Stimulated activated naive CD8-positive, alpha-beta T cell treated with anti-CD3 and anti-CD28 coated beads, Interleukin-15, Interleukin-2, amounts not matched to agents 100 ng/mL and 50 ng/mL, for 24 hours (primary cell): ENCODE data around the gene WDR81.
"Not testable (repeated sequence)": the region's sequence is repeated elsewhere in the genome, so short reads cannot be mapped to it uniquely, and the experiment has no call there.

Experiments
- H3K27ac Mint-ChIP-seq: one replicate; pipeline ENCODE4 v1.8.0; 2021; ENCODE audit warnings: mild to moderate bottlenecking, mixed read lengths
- H3K27me3 Mint-ChIP-seq: one replicate; pipeline ENCODE4 v1.8.0; 2021; ENCODE audit warnings: mixed read lengths
- H3K36me3 Mint-ChIP-seq: one replicate; pipeline ENCODE4 v1.8.0; 2021; ENCODE audit warnings: low read depth, mixed read lengths
- H3K4me1 Mint-ChIP-seq: one replicate; pipeline ENCODE4 v1.8.0; 2021; ENCODE audit warnings: low read depth, mixed read lengths
- H3K4me3 Mint-ChIP-seq: one replicate; pipeline ENCODE4 v1.8.0; 2021; ENCODE audit warnings: mild to moderate bottlenecking, mixed read lengths
- H3K9me3 Mint-ChIP-seq: one replicate; pipeline ENCODE4 v1.8.0; 2021; ENCODE audit warnings: mixed read lengths

Gene WDR81

DNA sequence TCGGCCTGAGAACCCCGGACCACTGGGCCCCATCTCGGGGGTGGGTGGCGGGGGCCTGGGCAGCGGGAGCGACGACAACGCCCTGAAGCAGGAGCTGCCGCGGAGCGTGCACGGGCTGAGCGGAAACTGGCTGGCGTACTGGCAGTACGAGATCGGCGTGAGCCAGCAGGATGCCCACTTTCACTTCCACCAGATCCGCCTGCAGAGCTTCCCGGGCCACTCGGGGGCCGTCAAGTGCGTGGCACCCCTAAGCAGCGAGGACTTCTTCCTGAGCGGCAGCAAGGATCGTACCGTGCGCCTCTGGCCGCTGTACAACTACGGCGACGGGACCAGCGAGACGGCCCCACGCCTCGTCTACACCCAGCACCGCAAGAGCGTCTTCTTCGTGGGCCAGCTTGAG is 9.3 kb downstream of the WDR81 start:
- H3K4me1 Mint-ChIP-seq = peaks cover 14% of the 10 kb centered on the region
- no peak overlapping the region for H3K4me3 Mint-ChIP-seq
- peaks cover 14% of the 10 kb centered on the region for H3K36me3 Mint-ChIP-seq
- H3K9me3 Mint-ChIP-seq = no peaks in the 10 kb centered on the region
- H3K27me3 Mint-ChIP-seq = no peaks in the 10 kb centered on the region
- no peak overlapping the region for H3K27ac Mint-ChIP-seq

DNA sequence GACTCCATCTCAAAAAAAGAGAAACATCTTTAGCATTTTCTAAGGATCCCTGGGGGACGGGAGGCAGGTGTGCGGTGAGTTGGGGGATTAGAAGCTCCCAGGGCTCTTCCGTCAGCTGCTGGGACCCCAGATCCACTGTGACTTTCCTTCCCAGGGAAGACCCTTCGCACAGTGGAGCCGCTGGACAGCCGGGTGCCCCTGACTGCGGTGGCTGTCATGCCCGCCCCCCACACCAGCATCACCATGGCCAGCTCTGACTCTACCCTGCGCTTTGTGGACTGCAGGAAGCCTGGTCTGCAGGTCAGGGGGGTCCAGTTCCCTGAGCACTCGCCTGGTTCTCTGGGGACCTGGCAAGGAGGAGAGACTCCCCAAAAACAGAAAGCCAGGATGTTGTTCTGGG is 10.9 kb downstream of the WDR81 start:
- Mint-ChIP-seq H3K27me3 (no peaks in the 10 kb centered on the region), H3K9me3 (no peaks in the 10 kb centered on the region), H3K36me3 (peaks cover 14% of the 10 kb centered on the region), H3K4me3 (no peak overlapping the region), H3K4me1 (peaks cover 8% of the 10 kb centered on the region), H3K27ac (no peak overlapping the region)

DNA sequence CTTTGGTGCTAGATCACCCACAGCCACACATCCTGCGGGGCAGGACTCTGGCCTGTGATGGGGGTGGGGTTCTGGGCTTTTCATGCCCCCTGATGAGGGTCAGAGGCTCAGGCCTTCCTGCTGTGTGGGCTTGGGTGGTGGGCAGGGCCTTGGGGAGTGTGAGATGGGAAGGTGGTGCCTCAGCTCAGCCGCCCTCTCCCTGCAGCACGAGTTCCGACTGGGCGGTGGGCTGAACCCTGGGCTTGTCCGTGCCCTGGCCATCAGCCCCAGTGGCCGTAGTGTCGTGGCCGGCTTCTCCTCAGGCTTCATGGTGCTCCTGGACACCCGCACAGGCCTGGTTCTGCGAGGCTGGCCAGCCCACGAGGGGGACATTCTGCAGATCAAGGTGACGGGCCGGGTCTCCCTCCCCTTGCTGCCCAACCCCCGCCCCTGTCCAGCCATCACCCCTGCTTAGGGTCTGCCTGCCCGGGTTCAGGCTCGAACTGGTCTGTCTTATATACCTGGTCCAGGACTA is 11.4 kb downstream of the WDR81 start:
- H3K9me3 Mint-ChIP-seq = no peaks in the 10 kb centered on the region
- H3K27me3 Mint-ChIP-seq = no peaks in the 10 kb centered on the region
- H3K4me1 Mint-ChIP-seq = peaks cover 8% of the 10 kb centered on the region
- H3K27ac Mint-ChIP-seq = no peak overlapping the region
- no peak overlapping the region for H3K4me3 Mint-ChIP-seq
- peaks cover 14% of the 10 kb centered on the region for H3K36me3 Mint-ChIP-seq

DNA sequence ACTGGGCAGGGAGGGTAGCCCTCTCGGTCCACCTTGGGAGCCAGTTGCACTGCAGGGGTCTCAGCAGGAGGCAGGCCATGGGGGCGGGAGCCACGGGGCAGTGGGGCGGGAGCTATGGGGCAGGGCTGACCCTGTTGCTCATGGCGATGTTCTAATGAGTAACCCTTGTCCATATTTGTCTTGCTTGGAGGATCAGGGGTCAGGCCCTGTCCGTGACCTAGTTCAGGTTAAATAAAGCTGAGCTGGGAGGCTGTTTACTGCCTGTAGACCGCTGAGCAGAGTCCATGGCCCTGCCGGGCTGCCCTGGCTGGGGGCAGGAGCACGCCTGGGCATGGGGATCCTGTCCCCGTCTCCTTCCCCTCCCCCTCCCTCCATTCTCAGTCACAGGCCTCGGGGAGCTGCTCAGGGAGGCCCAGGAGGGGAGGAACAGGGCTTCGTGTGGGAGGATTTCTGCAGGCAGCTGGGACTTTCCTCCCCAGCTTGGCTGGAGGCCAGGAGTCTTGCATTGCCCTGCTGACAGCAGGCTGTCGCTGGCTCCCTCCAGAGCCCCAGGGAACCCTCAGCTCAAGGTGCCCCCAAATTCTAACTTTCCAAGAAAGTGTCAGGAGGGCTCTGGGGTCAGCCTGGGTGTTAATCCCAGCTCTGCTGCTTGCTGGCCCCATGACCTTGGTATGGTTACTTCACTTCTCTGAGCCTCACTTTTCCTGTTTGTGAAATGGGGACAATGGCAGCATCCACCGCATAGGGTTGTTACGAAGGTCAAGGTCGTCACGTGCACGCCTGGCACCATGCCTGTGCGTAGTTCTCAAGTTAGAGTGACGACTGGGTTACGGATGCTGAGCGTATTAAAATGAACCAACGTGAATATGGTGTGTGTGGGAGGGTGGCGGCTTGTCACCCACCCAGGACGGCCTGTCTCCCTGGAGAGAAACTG is 12.1 kb downstream of the WDR81 start:
- no peak overlapping the region for H3K4me3 Mint-ChIP-seq
- H3K36me3 Mint-ChIP-seq = peaks cover 14% of the 10 kb centered on the region
- H3K4me1 Mint-ChIP-seq = peaks cover 8% of the 10 kb centered on the region
- peak overlapping the region; percentile 68 for H3K27ac Mint-ChIP-seq
- H3K27me3 Mint-ChIP-seq = no peaks in the 10 kb centered on the region
- no peaks in the 10 kb centered on the region for H3K9me3 Mint-ChIP-seq

DNA sequence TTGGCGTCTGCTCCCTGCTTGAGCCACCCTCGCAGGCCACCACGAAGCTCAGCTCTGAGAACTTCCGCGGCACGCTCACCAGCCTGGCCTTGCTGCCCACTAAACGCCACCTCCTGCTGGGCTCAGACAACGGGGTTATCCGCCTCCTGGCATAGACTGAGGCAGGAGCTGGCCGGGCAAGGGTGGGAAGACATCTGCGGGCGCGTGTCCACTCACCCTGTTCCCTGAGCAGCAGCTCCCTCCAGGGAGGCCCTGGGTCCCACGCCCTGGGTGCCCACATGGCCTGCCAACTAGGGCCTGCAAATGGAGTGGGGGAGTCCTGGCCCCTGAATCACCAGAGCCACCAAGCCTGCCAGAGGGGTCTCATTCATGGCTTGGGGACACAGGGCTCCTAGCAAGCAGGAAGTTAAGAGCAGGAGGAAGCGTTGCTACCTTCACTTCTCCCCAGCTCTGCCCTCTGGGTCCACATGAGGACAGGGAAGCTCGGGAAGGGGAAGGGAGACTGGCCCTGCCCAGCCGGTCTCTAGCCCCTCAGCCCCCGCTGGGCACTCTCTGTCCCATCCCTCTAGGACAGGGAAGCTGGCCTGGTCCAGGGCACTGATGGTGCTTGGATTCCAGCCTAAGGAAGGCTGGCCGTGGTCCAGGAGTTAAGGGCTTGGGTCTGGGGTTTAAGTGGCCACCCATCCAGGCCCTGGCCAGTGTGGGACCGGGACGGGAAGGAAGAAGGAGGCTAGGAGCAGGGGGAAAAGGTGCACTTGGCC is 13.2 kb downstream of the WDR81 start:
- no peaks in the 10 kb centered on the region for H3K9me3 Mint-ChIP-seq
- no peaks in the 10 kb centered on the region for H3K27me3 Mint-ChIP-seq
- peaks cover 14% of the 10 kb centered on the region for H3K36me3 Mint-ChIP-seq
- H3K4me1 Mint-ChIP-seq = peaks cover 8% of the 10 kb centered on the region
- no peak overlapping the region for H3K4me3 Mint-ChIP-seq
- H3K27ac Mint-ChIP-seq = no peak overlapping the region

DNA sequence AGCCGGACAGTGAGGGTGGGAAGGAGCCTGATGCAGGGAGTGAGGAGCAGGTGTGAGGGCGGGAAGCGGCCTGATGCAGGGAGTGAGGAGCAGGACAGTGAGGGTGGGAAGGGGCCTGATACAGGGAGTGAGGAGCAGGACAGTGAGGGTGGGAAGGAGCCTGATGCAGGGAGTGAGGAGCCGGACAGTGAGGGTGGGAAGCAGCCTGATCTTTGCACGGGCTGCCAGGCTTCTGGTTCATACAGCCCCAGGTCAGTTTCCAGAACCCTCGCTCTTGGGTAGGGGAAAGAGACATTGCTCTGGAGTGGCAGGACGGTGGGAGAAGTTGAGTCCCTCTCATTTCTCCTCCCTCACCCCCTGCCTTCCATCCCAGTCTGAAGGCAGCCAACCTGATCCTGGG is 17.4 kb downstream of the WDR81 start:
- not testable (repeated sequence) for H3K27ac Mint-ChIP-seq, H3K4me3 Mint-ChIP-seq

DNA sequence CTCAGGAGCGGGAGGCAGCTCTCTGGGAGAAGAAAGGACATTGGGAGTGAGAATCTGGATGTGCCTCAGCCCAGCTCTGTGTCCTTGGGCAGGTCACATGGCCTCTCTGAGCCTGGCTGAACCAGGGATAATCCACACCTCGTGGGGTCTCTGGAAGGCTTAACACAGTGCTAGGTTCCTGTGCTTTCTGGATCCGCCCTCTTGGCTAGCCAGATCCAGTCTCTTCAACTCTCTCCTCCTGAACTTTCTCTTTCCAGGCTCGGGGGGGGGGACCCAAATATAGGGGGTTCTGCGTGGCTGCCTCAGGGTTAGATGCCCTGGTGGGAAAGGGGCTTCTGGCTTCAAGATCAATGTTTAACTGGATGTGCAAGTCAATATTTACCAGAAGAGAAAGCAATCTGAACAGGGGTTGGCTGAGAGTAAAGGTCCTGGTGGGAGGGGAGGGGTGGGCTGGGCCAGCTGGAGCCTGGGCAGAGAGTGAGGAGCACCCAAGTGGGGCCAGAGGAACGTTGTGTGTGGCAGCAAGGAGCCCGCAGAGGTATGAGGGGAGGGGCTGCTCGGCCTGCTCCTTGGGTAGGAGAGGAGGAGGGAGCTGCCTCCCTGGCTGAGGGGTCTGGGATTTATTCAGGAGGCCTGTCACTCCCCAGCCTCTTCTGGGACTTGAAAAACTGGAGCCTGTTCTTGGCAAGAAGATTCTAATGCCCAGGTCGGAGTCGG is 18.0 kb downstream of the WDR81 start, which contains the start of gene SERPINF2:
Gene SERPINF2, plus strand, starts transcription at position 501 of the 717 bp plus-strand sequence. CDS start 2,125 bp downstream, outside the sequence.
- Mint-ChIP-seq H3K4me3 (no peak within 1 kb of the TSS), H3K9me3 (no peaks in the 10 kb centered on the region), H3K4me1 (no peaks in the 10 kb centered on the region), H3K27me3 (no peaks in the 10 kb centered on the region), H3K36me3 (peaks cover 2% of the 10 kb centered on the region), H3K27ac (no peak within 1 kb of the TSS)

More for the DNA sequence above, 17.4 kb downstream of the WDR81 start:
- H3K27me3 Mint-ChIP-seq, H3K4me1 Mint-ChIP-seq, H3K36me3 Mint-ChIP-seq, H3K9me3 Mint-ChIP-seq: not testable (repeated sequence)

DNA sequence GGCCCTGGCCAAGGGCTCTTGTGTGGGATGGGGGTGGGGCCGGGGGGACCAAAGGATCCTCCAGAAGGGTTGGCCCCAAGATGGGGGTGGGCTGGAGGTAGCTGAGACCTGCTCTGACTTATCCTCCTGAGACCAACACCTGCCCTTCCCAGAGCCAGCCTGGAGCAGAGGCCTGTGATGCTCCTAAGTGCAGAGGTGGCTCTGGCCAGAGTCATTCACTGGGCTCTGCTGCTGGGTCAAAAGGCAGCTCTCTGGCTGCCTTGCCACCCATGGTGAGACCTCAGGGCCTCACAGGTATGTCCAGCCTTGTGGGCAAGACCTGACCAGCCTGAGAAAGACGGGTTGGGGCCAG is 18.6 kb downstream of the WDR81 start:
- Mint-ChIP-seq H3K27ac (no peak overlapping the region), H3K4me1 (no peaks in the 10 kb centered on the region), H3K4me3 (no peak overlapping the region), H3K27me3 (no peaks in the 10 kb centered on the region), H3K9me3 (no peaks in the 10 kb centered on the region), H3K36me3 (no peaks in the 10 kb centered on the region)

DNA sequence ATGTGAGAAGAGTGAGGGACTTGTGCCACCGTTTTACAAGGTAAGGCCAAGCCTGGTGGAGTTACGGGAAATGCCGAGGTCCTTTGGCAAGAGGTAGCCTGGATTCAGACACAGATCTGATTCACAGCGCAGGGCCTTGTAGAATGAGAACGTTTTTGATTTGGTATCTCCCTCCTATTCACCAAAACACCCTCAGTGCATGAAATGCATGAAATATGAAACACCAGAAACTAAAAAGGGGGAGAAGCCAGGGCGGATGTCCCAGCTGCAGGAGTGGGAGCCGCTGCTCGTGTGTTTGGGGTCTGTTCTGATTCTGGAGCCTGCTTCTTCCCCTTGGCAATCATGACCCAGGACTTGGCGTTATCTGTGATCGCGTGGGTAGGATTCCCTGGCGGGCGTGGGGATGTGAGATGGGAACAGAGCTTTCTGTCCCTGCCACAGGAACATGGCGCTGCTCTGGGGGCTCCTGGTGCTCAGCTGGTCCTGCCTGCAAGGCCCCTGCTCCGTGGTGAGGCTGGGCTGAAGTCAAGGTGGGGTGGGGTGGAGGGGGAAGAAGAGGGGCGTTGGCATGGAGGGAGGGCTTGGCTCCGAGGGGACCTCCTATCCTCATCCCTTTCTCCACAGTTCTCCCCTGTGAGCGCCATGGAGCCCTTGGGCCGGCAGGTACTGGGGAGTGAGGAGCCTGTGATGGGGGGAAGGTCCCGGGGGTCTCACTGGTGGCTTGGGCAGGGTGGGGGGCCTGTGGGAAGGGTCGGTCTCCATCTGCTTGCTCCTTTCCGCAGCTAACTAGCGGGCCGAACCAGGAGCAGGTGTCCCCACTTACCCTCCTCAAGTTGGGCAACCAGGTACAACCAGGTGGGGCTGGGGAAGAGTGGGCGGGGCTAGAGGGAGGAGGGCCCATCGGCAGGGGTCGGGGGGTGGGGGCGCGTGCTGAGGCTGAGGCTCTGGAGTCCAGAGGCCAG is 20.3 kb downstream of the WDR81 start:
- H3K4me3 Mint-ChIP-seq = no peak overlapping the region
- no peaks in the 10 kb centered on the region for H3K4me1 Mint-ChIP-seq
- no peaks in the 10 kb centered on the region for H3K36me3 Mint-ChIP-seq
- H3K27ac Mint-ChIP-seq = no peak overlapping the region
- H3K27me3 Mint-ChIP-seq = no peaks in the 10 kb centered on the region
- H3K9me3 Mint-ChIP-seq = no peaks in the 10 kb centered on the region

DNA sequence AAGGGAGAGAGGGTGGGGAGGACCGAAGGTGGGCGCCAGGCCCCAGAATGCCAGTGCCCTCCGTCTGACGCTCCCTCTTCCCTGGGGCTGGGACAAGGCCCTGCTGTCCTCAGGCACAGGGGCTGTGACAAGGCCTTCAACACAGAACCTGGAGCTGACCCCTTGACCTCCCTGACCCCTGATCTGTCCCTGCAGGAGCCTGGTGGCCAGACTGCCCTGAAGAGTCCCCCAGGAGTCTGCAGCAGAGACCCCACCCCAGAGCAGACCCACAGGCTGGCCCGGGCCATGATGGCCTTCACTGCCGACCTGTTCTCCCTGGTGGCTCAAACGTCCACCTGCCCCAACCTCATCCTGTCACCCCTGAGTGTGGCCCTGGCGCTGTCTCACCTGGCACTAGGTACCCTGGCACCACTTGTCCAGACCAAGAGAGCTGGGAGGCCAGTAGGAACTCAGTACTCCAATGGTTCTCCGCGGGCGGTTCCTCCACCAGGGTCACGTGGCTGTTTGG is 21.1 kb downstream of the WDR81 start:
- no peak overlapping the region for H3K27ac Mint-ChIP-seq

DNA sequence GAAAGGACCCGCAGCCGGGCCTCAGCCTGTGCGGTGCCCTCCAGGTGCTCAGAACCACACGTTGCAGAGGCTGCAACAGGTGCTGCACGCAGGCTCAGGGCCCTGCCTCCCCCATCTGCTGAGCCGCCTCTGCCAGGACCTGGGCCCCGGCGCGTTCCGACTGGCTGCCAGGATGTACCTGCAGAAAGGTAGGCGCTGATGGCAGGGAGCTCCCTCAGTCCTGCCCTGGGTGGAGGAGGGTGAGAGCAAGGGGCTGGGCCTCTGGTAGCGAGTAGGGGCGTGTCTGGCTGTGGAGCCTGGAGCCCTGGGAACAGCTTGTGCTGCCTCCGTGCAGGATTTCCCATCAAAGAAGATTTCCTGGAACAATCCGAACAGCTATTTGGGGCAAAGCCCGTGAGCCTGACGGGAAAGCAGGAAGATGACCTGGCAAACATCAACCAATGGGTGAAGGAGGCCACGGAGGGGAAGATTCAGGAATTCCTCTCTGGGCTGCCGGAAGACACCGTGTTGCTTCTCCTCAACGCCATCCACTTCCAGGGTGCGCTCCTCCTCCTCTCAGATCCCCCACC is 22.6 kb downstream of the WDR81 start:
- no peaks in the 10 kb centered on the region for H3K4me1 Mint-ChIP-seq
- no peak overlapping the region for H3K27ac Mint-ChIP-seq
- no peaks in the 10 kb centered on the region for H3K27me3 Mint-ChIP-seq
- no peaks in the 10 kb centered on the region for H3K36me3 Mint-ChIP-seq
- H3K9me3 Mint-ChIP-seq = no peaks in the 10 kb centered on the region
- no peak overlapping the region for H3K4me3 Mint-ChIP-seq

More for the DNA sequence above, 21.1 kb downstream of the WDR81 start:
- Mint-ChIP-seq H3K36me3 (no peaks in the 10 kb centered on the region), H3K27me3 (no peaks in the 10 kb centered on the region), H3K4me1 (no peaks in the 10 kb centered on the region), H3K4me3 (no peak overlapping the region), H3K9me3 (no peaks in the 10 kb centered on the region)

DNA sequence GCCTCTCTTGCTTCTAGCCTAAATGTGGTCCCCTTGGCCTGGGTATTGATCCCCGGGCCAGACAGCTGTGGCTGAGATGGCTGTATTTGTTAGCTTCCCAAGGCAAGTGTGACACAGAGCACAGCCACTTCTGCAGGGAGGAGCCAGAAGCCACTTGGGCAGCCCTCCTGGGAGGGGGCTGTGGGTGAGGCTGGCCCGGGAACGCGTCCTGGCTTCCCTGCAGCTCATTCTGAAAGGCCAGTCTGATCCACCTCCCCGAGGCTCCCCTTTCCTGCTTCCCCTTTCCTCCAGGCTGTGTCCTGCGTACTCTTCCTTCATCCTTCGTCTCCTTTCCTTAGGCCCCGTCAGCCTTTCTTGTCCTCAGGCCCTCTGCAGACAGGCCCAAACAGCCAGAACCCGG is 26.1 kb downstream of the WDR81 start:
- Mint-ChIP-seq H3K4me3 (no peak overlapping the region), H3K9me3 (no peaks in the 10 kb centered on the region), H3K36me3 (no peaks in the 10 kb centered on the region), H3K4me1 (no peaks in the 10 kb centered on the region), H3K27ac (no peak overlapping the region), H3K27me3 (no peaks in the 10 kb centered on the region)

DNA sequence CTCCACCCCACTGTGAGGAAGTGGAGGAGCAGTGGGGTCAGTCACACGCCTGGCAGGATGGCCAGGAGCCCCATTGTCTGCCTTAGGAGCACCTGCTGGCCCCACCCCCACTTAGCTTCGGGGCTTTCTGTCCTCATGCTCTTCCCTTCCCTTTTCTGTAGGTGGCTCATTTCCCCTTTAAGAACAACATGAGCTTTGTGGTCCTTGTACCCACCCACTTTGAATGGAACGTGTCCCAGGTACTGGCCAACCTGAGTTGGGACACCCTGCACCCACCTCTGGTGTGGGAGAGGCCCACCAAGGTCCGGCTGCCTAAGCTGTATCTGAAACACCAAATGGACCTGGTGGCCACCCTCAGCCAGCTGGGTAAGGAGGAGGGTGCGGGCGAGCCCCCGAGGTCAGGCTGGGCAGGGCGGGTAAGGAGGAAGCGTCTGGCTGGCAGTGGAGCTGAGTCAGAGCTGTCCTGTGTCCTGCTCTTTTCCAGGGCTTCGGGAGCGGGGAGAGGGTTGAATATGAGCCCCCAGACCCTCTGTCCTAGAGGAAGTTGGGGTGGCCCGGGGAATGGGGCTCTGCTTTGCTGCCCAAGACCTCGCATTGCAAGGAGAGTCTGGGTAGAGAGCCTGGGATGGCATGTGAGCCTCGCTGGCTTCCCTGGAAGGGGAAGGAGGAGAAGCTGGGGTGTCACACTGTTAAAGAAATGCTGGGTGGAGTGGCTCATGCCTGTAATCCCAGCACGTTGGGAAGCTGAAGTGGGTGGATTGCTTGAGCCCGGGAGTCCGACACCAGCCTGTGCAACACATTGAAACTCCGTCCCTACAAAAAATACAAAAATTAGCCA is 28.1 kb downstream of the WDR81 start:
- Mint-ChIP-seq H3K4me1 (no peaks in the 10 kb centered on the region), H3K4me3 (no peak overlapping the region), H3K27me3 (no peaks in the 10 kb centered on the region), H3K36me3 (no peaks in the 10 kb centered on the region), H3K9me3 (no peaks in the 10 kb centered on the region), H3K27ac (no peak overlapping the region)
